HEK293 (cell line): Measurements from ENCODE around the gene PTPRG.

Experiments
- CTCF ChIA-PET: fragments of 350-600 bp; formaldehyde crosslinking; extraction: SDS; loops from one replicate; lab custom pipeline; 2021; ENCODE audit warnings: antibody characterized with exemption; lab: Yijun Ruan, JAX
- POLR2A ChIA-PET: fragments of 300-600 bp; formaldehyde crosslinking; extraction: SDS; loops from one replicate; lab custom pipeline; 2020; ENCODE audit warnings: antibody characterized with exemption, inconsistent platforms; lab: Yijun Ruan, JAX
- H3K27ac ChIP-seq: fragments of 200-500 bp; sonication (Bioruptor generic); 2 replicates; pipeline ENCODE4 v1.5.1; 2014; ENCODE audit warnings: low read depth, low read length, control low read depth, inconsistent platforms; ENCODE audit errors: extremely low read depth
- H3K36me3 ChIP-seq, 2 experiments: fragments of 200-500 bp in 1 of 2; sonication (Bioruptor generic) in 1 of 2; 1 replicate in 1 of 2; 2 replicates in 1 of 2; pipeline ENCODE4 v1.5.1; 2014 to 2017; ENCODE audit warnings: inconsistent platforms in 2 of 2, low read length in 2 of 2; ENCODE audit not compliant: control insufficient read depth in 2 of 2, insufficient read depth in 1 of 2
- H3K4me1 ChIP-seq: fragments of 200-500 bp; sonication (Bioruptor generic); 2 replicates; pipeline ENCODE4 v1.5.1; 2014; ENCODE audit warnings: mild to moderate bottlenecking, low read length, inconsistent platforms; ENCODE audit not compliant: control insufficient read depth, insufficient read depth
- H3K4me3 ChIP-seq: 2 replicates; pipeline ENCODE4 v1.5.1; 2011; ENCODE audit warnings: low read depth, mild to moderate bottlenecking, control low read depth, low read length, moderate library complexity
- H3K9me3 ChIP-seq: fragments of 200-500 bp; sonication (Bioruptor generic); 2 replicates; pipeline ENCODE4 v1.5.1; 2014; ENCODE audit warnings: low read depth, low read length, inconsistent platforms; ENCODE audit not compliant: control insufficient read depth, insufficient read depth
- FEZF1 ChIP-seq: fragments of 450-650 bp; formaldehyde crosslinking; IDR thresholded peaks from 2 replicates; pipeline ENCODE4 v1.5.1; 2016; ENCODE audit warnings: missing biosample characterization, missing genetic modification characterization
- KLF7 ChIP-seq: fragments of 450-650 bp; formaldehyde crosslinking; IDR thresholded peaks from 2 replicates; pipeline ENCODE4 v1.5.1; 2016; ENCODE audit warnings: missing biosample characterization, missing genetic modification characterization, borderline replicate concordance
- KLF9 ChIP-seq: fragments of 450-650 bp; formaldehyde crosslinking; IDR thresholded peaks from 2 replicates; pipeline ENCODE4 v1.5.1; 2016; ENCODE audit warnings: missing biosample characterization, missing genetic modification characterization, low read depth
- SETDB1 ChIP-seq: IDR thresholded peaks from one replicate; pipeline ENCODE4 v1.6.1; 2017; ENCODE audit warnings: mild to moderate bottlenecking, low read length, moderate library complexity, mixed read lengths; ENCODE audit not compliant: insufficient read length
- SP2 ChIP-seq: fragments of 450-650 bp; formaldehyde crosslinking; IDR thresholded peaks from 2 replicates; pipeline ENCODE4 v1.5.1; 2016; ENCODE audit warnings: missing biosample characterization, missing genetic modification characterization
- TCF7L2 ChIP-seq: IDR thresholded peaks from 2 replicates; pipeline ENCODE4 v1.6.1; 2011; ENCODE audit warnings: low read depth, mild to moderate bottlenecking, inconsistent platforms, low read length, moderate library complexity, borderline replicate concordance
- YY1 ChIP-seq: fragments of 450-650 bp; formaldehyde crosslinking; IDR thresholded peaks from 2 replicates; pipeline ENCODE4 v1.5.1; 2018; ENCODE audit warnings: missing biosample characterization, missing genetic modification characterization
- ZBTB17 ChIP-seq: fragments of 450-650 bp; formaldehyde crosslinking; IDR thresholded peaks from 2 replicates; pipeline ENCODE4 v1.5.1; 2016; ENCODE audit warnings: missing biosample characterization, missing genetic modification characterization
- ZFHX2 ChIP-seq: fragments of 450-650 bp; formaldehyde crosslinking; conservative IDR thresholded peaks from 2 replicates; pipeline ENCODE4 v1.5.1; 2016; ENCODE audit warnings: missing biosample characterization, missing genetic modification characterization
- ZFP69B ChIP-seq: fragments of 450-650 bp; formaldehyde crosslinking; IDR thresholded peaks from 2 replicates; pipeline ENCODE4 v1.5.1; 2016; ENCODE audit warnings: missing biosample characterization, missing genetic modification characterization
- ZNF174 ChIP-seq: fragments of 450-650 bp; formaldehyde crosslinking; IDR thresholded peaks from 2 replicates; pipeline ENCODE4 v1.5.0; 2017; ENCODE audit warnings: missing biosample characterization, mild to moderate bottlenecking, missing genetic modification characterization
- ZNF335 ChIP-seq: fragments of 450-650 bp; formaldehyde crosslinking; conservative IDR thresholded peaks from 2 replicates; pipeline ENCODE4 v1.5.1; 2016; ENCODE audit warnings: missing biosample characterization, missing genetic modification characterization
- ZNF416 ChIP-seq: fragments of 450-650 bp; formaldehyde crosslinking; IDR thresholded peaks from 2 replicates; pipeline ENCODE4 v1.5.1; 2016; ENCODE audit warnings: missing biosample characterization, missing genetic modification characterization
- ZNF426 ChIP-seq: fragments of 450-650 bp; formaldehyde crosslinking; IDR thresholded peaks from 2 replicates; pipeline ENCODE4 v1.5.1; 2017; ENCODE audit warnings: missing biosample characterization, missing genetic modification characterization, mild to moderate bottlenecking, inconsistent platforms, moderate library complexity
- ZNF530 ChIP-seq: fragments of 450-650 bp; formaldehyde crosslinking; IDR thresholded peaks from 2 replicates; pipeline ENCODE4 v1.5.1; 2016; ENCODE audit warnings: low read depth, missing biosample characterization, missing genetic modification characterization
- ZNF600 ChIP-seq: fragments of 450-650 bp; formaldehyde crosslinking; IDR thresholded peaks from 2 replicates; pipeline ENCODE4 v1.5.1; 2016; ENCODE audit warnings: missing biosample characterization, missing genetic modification characterization
- ZNF610 ChIP-seq: fragments of 450-650 bp; formaldehyde crosslinking; IDR thresholded peaks from 2 replicates; pipeline ENCODE4 v1.5.1; 2016; ENCODE audit warnings: missing biosample characterization, missing genetic modification characterization, borderline replicate concordance
- ZNF701 ChIP-seq: fragments of 450-650 bp; formaldehyde crosslinking; IDR thresholded peaks from 2 replicates; pipeline ENCODE4 v1.5.1; 2016; ENCODE audit warnings: missing biosample characterization, missing genetic modification characterization
- TF ChIP-seq, protein P1 (sequence below): fragments of 450-650 bp; formaldehyde crosslinking; IDR thresholded peaks from 2 replicates; pipeline ENCODE4 v1.5.1; 2016; ENCODE audit warnings: missing biosample characterization, missing genetic modification characterization
- TF ChIP-seq, protein P2 (sequence below): fragments of 450-650 bp; formaldehyde crosslinking; IDR thresholded peaks from 2 replicates; pipeline ENCODE4 v1.5.1; 2017; ENCODE audit warnings: missing biosample characterization, missing genetic modification characterization
- TF ChIP-seq, protein P3 (sequence below): fragments of 450-650 bp; formaldehyde crosslinking; IDR thresholded peaks from 2 replicates; pipeline ENCODE4 v1.5.1; 2016; ENCODE audit warnings: missing biosample characterization, missing genetic modification characterization, low read depth
- TF ChIP-seq, protein P4 (sequence below): fragments of 450-650 bp; IDR thresholded peaks from 2 replicates; pipeline ENCODE4 v1.5.1; 2018; ENCODE audit warnings: missing biosample characterization, mild to moderate bottlenecking, missing genetic modification characterization

PTPRG gene

DNA sequence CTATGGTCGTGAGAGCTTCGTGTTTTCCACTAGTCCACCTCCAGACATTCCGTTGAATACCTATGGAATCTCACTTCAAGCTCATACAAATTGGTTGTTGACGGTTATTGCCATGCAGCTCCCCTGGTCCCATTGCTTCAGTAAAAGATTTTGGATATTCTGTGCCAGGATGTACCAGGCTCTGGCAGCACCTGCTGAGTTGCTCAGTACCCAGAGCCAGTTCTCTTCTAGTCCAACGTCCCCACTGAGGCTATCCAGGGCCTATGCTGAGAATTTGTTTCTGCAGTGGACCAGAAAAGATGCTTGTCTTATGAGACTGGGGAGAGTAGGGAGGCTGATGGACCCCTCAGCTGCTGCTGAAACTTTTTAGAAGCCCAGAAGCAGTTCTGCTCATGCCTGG lies 533.1 kb downstream of the PTPRG start:
- Histone ChIP-seq H3K4me1 (no peaks in the 10 kb centered on the region), H3K9me3 (no peaks in the 10 kb centered on the region), H3K27ac (no peak overlapping the region), H3K36me3 (no peaks in the 10 kb centered on the region), H3K4me3 (no peak overlapping the region)
- ChIA-PET CTCF (no interaction called here), POLR2A (no interaction called here)
- no peak for TF ChIP-seq YY1 (tag by site-specific recombination)
- no peak for TF ChIP-seq SP2
- TF ChIP-seq ZNF610 (tag by site-specific recombination): no peak
- TF ChIP-seq, protein P1, sequence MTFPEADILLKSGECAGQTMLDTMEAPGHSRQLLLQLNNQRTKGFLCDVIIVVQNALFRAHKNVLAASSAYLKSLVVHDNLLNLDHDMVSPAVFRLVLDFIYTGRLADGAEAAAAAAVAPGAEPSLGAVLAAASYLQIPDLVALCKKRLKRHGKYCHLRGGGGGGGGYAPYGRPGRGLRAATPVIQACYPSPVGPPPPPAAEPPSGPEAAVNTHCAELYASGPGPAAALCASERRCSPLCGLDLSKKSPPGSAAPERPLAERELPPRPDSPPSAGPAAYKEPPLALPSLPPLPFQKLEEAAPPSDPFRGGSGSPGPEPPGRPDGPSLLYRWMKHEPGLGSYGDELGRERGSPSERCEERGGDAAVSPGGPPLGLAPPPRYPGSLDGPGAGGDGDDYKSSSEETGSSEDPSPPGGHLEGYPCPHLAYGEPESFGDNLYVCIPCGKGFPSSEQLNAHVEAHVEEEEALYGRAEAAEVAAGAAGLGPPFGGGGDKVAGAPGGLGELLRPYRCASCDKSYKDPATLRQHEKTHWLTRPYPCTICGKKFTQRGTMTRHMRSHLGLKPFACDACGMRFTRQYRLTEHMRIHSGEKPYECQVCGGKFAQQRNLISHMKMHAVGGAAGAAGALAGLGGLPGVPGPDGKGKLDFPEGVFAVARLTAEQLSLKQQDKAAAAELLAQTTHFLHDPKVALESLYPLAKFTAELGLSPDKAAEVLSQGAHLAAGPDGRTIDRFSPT: no peak
- TF ChIP-seq SETDB1: no peak
- no peak for TF ChIP-seq ZFP69B (tag by site-specific recombination)
- TF ChIP-seq ZNF600: no peak
- TF ChIP-seq ZNF701 (tag by site-specific recombination): no peak
- no peak for TF ChIP-seq ZNF416 (tag by site-specific recombination)
- no peak for TF ChIP-seq FEZF1 (tag by site-specific recombination)
- TF ChIP-seq TCF7L2: no peak

DNA sequence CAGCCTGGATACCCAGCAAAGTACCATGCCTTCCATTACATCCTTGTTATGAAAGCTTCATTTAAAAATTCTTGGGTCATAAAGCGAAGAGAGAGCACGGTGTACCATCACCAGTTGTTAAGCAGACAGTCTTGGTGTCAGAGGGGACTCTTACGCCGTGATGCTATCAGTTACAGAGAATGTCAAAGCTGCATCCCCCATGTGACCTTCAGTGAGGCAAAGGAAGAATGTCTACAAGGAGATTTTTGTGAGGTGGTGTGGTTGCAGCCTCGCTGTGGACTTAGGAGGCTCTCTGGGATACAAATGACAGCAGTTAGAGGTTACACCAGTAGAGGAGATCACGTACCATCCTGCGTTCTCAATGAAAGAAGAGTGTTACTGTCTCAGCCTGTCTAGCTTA lies 533.7 kb downstream of the PTPRG start:
- ChIA-PET CTCF (interaction anchor here (0.6 kb wide), 1 partner anchor 9 kb away, joined by 3 read pairs; no protein-coding TSS in a partner anchor), POLR2A (no interaction called here)
- no peaks in the 10 kb centered on the region for H3K4me1 ChIP-seq
- TF ChIP-seq KLF7: no peak
- TF ChIP-seq, protein P2, sequence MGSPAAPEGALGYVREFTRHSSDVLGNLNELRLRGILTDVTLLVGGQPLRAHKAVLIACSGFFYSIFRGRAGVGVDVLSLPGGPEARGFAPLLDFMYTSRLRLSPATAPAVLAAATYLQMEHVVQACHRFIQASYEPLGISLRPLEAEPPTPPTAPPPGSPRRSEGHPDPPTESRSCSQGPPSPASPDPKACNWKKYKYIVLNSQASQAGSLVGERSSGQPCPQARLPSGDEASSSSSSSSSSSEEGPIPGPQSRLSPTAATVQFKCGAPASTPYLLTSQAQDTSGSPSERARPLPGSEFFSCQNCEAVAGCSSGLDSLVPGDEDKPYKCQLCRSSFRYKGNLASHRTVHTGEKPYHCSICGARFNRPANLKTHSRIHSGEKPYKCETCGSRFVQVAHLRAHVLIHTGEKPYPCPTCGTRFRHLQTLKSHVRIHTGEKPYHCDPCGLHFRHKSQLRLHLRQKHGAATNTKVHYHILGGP (tag by site-specific recombination): no peak
- no peak for TF ChIP-seq ZNF426 (tag by site-specific recombination)
- TF ChIP-seq, protein P3, sequence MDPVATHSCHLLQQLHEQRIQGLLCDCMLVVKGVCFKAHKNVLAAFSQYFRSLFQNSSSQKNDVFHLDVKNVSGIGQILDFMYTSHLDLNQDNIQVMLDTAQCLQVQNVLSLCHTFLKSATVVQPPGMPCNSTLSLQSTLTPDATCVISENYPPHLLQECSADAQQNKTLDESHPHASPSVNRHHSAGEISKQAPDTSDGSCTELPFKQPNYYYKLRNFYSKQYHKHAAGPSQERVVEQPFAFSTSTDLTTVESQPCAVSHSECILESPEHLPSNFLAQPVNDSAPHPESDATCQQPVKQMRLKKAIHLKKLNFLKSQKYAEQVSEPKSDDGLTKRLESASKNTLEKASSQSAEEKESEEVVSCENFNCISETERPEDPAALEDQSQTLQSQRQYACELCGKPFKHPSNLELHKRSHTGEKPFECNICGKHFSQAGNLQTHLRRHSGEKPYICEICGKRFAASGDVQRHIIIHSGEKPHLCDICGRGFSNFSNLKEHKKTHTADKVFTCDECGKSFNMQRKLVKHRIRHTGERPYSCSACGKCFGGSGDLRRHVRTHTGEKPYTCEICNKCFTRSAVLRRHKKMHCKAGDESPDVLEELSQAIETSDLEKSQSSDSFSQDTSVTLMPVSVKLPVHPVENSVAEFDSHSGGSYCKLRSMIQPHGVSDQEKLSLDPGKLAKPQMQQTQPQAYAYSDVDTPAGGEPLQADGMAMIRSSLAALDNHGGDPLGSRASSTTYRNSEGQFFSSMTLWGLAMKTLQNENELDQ (tag by site-specific recombination): no peak
- TF ChIP-seq ZBTB17: no peak
- no peak for TF ChIP-seq KLF9 (tag by site-specific recombination)
- no peak for TF ChIP-seq ZNF530 (tag by site-specific recombination)
- no peak for TF ChIP-seq ZFHX2
- no peak for TF ChIP-seq ZNF335 (tag by site-specific recombination)
- no peak for TF ChIP-seq ZNF174
- TF ChIP-seq, protein P4, sequence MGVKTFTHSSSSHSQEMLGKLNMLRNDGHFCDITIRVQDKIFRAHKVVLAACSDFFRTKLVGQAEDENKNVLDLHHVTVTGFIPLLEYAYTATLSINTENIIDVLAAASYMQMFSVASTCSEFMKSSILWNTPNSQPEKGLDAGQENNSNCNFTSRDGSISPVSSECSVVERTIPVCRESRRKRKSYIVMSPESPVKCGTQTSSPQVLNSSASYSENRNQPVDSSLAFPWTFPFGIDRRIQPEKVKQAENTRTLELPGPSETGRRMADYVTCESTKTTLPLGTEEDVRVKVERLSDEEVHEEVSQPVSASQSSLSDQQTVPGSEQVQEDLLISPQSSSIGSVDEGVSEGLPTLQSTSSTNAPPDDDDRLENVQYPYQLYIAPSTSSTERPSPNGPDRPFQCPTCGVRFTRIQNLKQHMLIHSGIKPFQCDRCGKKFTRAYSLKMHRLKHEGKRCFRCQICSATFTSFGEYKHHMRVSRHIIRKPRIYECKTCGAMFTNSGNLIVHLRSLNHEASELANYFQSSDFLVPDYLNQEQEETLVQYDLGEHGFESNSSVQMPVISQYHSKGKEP (tag by site-specific recombination): no peak
- H3K9me3 ChIP-seq: no peaks in the 10 kb centered on the region
- H3K36me3 ChIP-seq: no peaks in the 10 kb centered on the region
- H3K4me3 ChIP-seq: no peak overlapping the region
- no peak overlapping the region for H3K27ac ChIP-seq
